Central memory CD8-positive, alpha-beta T cell (primary cell): Measurements from ENCODE around the gene KRTAP5-10.
"Not testable (repeated sequence)": the region's sequence is repeated elsewhere in the genome, so short reads cannot be mapped to it uniquely, and the experiment has no call there.

Experiments used
- ATAC-seq: fragments of 150-1000 bp; cut with Tn5 transposase; replicated peaks from 2 replicates; pipeline ENCODE4 v1.10.0; 2022; ENCODE audit warnings: mild to moderate bottlenecking, moderate FRiP score, moderate number of reproducible peaks; ENCODE audit not compliant: poor library complexity, severe bottlenecking; ENCODE audit errors: extremely low read depth
- DNase-seq, 2 donors: peaks; one replicate each; pipeline ENCODE4 v3.0.0; 2021; ENCODE audit warnings: low spot score in 2 of 2
- H3K27ac Mint-ChIP-seq: one replicate; pipeline ENCODE4 v1.8.0; 2022; ENCODE audit warnings: low read depth, mild to moderate bottlenecking, moderate library complexity, mixed read lengths
- H3K27me3 Mint-ChIP-seq: one replicate; pipeline ENCODE4 v1.8.0; 2022; ENCODE audit warnings: mixed read lengths
- H3K36me3 Mint-ChIP-seq: one replicate; pipeline ENCODE4 v1.8.0; 2022; ENCODE audit warnings: mild to moderate bottlenecking, moderate library complexity, mixed read lengths; ENCODE audit not compliant: insufficient read depth
- H3K4me1 Mint-ChIP-seq: one replicate; pipeline ENCODE4 v1.8.0; 2022; ENCODE audit warnings: mixed read lengths
- H3K4me3 Mint-ChIP-seq: one replicate; pipeline ENCODE4 v1.8.0; 2022; ENCODE audit warnings: mild to moderate bottlenecking, moderate library complexity, mixed read lengths
- H3K9me3 Mint-ChIP-seq: one replicate; pipeline ENCODE4 v1.8.0; 2022; ENCODE audit warnings: mixed read lengths

Gene KRTAP5-10

DNA sequence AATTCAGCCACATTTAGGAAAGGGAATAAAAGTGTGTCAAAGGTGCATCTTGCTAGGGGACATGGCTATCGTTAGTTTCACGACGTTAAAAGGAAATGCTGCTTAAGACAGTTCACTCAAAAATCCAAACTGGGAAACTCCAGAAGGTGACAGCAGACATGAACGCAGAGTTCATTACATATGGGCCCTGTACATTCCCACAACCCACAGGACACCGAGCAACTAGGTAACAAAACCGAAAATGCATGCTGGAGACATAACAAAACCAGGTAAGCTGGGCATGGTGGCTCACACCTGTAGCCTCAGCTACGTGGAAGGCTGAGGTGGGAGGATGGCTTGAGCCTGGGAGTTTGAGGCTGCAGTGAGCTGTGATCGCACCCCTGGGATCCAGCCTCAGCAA, 2.3 kb downstream of the KRTAP5-10 start:
- H3K27ac Mint-ChIP-seq, H3K4me3 Mint-ChIP-seq, DNase-seq, H3K4me1 Mint-ChIP-seq, H3K36me3 Mint-ChIP-seq, ATAC-seq, H3K9me3 Mint-ChIP-seq: not testable (repeated sequence)
- peaks cover 56% of the 10 kb centered on the region for H3K27me3 Mint-ChIP-seq

GRCh38 chr11:71568704-71569349, 3.5 kb downstream of the KRTAP5-10 start:
- H3K4me1 Mint-ChIP-seq, result no peaks in the 10 kb centered on the region
- peaks cover 44% of the 10 kb centered on the region for H3K27me3 Mint-ChIP-seq
- no peaks in the 10 kb centered on the region for H3K36me3 Mint-ChIP-seq
- ATAC-seq (no peak), DNase-seq (no peak)
- no peak overlapping the region for H3K4me3 Mint-ChIP-seq
- no peak overlapping the region for H3K27ac Mint-ChIP-seq
- H3K9me3 Mint-ChIP-seq, result no peaks in the 10 kb centered on the region

DNA sequence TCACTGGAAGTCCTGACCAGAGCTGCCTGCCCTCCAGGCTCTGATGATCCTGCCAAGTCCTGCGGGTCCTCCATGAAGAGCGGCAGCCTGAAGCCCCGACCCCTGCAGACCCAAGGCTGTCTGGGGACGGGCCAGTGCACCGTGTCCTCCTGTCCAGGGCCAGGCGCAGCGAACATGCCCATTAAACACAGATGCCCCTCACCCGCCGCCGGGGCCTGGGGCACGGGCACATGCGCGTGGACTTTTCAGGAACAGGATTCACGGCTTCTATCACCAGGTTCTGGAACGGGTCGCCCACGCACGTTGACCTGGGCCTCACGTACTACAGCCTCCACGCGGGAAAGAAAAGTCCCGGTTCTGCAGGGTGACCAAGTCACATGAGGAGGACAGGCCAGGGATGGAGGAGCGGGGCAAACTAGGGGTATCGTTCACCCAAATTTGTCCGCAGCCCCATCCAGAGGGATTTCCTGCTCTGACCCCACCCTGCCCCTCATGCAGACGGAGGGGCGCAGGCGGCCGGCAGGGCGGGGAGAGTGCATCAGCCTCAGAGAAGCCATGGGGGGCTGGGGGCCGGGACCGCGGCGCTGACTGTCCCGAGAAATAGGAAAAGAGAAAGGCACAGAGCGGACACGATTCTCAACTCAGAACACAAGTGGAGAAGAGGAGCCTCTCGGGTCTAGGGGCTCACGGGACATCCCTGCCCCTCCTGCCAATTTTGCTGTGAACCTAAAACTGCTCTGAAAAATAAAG, 5.9 kb downstream of the KRTAP5-10 start:
- not testable (repeated sequence) for H3K4me3 Mint-ChIP-seq, H3K4me1 Mint-ChIP-seq, DNase-seq, H3K36me3 Mint-ChIP-seq, ATAC-seq, H3K9me3 Mint-ChIP-seq, H3K27ac Mint-ChIP-seq
- peaks cover 24% of the 10 kb centered on the region for H3K27me3 Mint-ChIP-seq

DNA sequence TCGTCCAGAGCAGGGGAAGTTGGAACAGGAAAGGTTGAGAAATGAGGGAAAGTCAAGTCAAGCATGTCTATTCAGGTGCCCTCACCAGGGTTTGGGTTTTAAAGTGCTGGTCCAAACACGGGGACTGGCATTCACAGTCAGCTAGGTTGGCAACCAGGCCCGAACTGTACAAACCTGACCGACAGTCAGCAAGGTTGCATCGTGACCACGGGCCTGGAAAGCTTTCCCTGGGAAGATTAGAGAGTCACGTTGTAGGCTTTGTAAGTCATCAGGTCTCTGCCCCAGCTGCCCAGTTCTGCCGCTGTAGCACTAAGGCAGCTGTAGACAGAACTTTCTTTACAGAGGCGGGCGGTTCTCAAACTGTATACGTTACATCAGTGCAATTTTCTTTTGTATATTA, 7.4 kb downstream of the KRTAP5-10 start:
- no peak for ATAC-seq
- Mint-ChIP-seq H3K27me3 (peaks cover 12% of the 10 kb centered on the region), H3K36me3 (no peaks in the 10 kb centered on the region), H3K4me3 (no peak overlapping the region), H3K9me3 (no peaks in the 10 kb centered on the region), H3K4me1 (no peaks in the 10 kb centered on the region), H3K27ac (no peak overlapping the region)
- DNase-seq, result no peak

GRCh38 chr11:71574418-71574817, 9.1 kb downstream of the KRTAP5-10 start:
- Mint-ChIP-seq H3K27me3 (peaks cover 12% of the 10 kb centered on the region), H3K36me3 (no peaks in the 10 kb centered on the region), H3K4me1 (no peaks in the 10 kb centered on the region), H3K9me3 (no peaks in the 10 kb centered on the region), H3K27ac (no peak overlapping the region), H3K4me3 (no peak overlapping the region)
- ATAC-seq (no peak), DNase-seq (no peak)

DNA sequence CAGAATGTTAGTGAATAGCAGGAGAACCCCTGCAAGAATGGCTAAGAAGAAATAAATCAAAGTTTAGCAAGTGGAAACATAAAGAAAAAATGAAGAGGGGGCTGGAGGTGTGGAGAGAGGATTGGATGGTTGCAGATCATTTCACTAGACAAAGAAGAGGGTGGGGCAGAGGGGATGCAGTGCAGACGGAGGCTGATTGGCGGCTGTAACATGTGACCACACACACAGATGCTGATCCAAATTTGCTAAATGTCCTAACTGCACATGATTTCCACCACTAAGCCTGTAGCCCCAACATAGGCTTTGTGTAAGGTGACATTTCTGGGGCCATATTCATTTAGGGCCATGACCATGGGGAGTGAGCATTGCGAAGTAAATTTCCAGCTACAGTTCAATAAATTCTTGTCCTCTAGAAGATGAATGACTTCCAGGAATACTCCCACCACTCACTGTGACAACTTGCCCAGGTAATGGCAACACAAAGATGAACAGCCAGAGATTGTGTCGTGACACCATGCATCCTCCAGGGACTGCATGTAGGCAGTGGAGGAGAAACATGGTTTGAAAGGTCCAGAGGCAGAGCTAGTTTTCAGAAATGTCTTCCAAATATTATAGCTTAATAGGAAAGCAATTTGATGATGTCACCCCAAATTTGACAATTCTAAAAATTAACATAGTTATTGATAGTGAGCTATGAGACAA, 10.5 kb downstream of the KRTAP5-10 start:
- ATAC-seq (no peak), DNase-seq (no peak)
- no peaks in the 10 kb centered on the region for H3K4me1 Mint-ChIP-seq
- peaks cover 4% of the 10 kb centered on the region for H3K27me3 Mint-ChIP-seq
- no peaks in the 10 kb centered on the region for H3K9me3 Mint-ChIP-seq
- no peak overlapping the region for H3K27ac Mint-ChIP-seq
- H3K36me3 Mint-ChIP-seq, result no peaks in the 10 kb centered on the region
- H3K4me3 Mint-ChIP-seq, result no peak overlapping the region

DNA sequence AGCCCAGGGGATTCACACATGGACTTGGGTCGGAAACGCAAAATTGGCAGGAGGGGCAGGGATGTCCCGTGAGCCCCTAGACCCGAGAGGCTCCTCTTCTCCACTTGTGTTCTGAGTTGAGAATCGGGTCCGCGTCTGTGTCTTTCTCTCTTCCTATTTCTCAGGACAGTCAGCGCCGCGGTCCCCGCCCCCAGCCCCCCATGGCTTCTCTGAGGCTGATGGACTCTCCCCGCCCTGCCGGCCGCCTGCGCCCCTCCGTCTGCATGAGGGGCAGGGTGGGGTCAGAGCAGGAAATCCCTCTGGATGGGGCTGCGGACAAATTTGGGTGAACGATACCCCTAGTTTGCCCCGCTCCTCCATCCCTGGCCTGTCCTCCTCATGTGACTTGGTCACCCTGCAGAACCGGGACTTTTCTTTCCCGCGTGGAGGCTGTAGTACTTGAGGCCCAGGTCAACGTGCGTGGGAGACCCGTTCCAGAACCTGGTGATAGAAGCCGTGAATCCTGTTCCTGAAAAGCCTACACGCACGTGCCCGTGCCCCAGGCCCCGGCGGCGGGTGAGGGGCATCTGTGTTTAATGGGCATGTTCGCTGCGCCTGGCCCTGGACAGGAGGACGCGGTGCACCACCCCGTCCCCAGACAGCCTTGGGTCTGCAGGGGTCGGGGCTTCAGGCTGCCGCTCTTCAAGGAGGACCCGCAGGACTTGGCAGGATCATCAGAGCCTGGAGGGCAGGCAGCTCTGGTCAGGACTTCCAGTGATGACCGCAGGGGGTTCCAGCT, 11.5 kb downstream of the KRTAP5-10 start:
- H3K27me3 Mint-ChIP-seq, result peaks cover 10% of the 10 kb centered on the region
- H3K27ac Mint-ChIP-seq, H3K9me3 Mint-ChIP-seq, H3K4me1 Mint-ChIP-seq, H3K4me3 Mint-ChIP-seq, ATAC-seq, H3K36me3 Mint-ChIP-seq, DNase-seq: not testable (repeated sequence)

DNA sequence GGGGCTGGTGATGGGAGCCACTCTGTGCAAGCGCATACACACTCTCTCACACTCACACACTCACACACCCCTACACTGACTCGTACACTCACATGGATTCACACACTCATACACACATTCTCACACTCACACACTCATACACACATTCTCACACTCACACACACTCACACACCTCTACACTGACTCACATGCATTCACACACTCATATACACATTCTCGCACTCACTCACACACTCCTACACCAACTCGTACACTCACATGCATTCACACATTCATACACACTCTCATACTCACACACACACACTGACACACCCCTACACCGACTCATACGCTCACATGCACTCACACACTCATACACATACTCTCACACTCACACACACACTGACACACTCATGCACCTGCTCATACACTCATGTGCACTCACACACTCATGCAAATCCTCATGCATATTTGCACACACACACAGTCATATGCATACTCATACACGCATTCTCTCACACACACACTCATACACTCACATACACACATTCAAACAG, 12.2 kb downstream of the KRTAP5-10 start:
- H3K9me3 Mint-ChIP-seq, result no peaks in the 10 kb centered on the region
- H3K36me3 Mint-ChIP-seq, result no peaks in the 10 kb centered on the region
- ATAC-seq (no peak), DNase-seq (no peak)
- H3K4me1 Mint-ChIP-seq, result no peaks in the 10 kb centered on the region
- no peak overlapping the region for H3K4me3 Mint-ChIP-seq
- H3K27me3 Mint-ChIP-seq, result peaks cover 14% of the 10 kb centered on the region
- H3K27ac Mint-ChIP-seq, result no peak overlapping the region

- H3K27ac Mint-ChIP-seq, result not testable (repeated sequence)
These were observed 14.2 kb downstream of the KRTAP5-10 start for GRCh38 chr11:71579513-71579912.

DNA sequence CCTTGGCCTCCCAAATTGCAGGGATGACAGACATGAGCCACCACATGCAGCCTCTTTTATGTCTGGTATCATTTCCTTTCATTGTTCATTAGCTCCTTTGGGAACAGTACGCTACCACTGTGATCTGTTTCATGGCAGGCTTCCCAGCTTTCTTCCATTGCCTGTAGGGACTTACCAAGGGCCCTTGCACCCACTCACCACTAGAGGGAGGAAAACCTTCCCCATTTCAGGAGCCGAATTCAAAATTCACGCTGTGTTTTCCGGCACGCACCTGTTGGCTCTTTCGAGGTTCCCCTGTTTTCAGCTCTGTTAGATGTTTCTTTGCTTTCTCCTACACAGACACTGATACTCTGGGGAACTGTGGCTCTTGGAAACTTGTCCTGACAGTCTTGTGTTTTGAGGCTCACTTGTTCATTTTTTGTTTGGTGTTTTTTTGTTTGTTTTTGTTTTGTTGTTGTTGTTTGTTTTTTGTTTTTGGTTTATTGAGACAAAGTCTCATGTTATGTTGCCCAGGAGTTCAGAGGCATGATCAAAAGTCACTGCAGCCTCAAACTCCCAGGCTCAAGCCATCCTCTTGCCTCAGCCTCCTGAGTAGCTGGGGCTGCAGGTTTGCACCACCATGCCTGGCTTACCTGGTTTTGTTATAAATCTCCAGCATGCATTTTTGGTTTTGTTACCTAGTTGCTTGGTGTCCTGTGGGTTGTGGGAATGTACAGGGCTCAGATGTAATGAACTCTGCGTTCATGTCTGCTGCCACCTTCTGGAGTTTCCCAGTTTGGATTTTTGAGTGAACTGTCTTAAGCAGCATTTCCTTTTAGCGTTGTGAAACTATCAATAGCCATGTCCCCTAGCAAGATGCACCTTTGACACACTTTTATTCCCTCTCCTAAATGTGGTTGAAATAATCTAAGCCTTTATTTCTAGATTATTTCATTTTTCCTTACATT, 15.0 kb downstream of the KRTAP5-10 start:
- Mint-ChIP-seq H3K4me1 (no peaks in the 10 kb centered on the region), H3K27me3 (peaks cover 35% of the 10 kb centered on the region), H3K36me3 (no peaks in the 10 kb centered on the region), H3K9me3 (no peaks in the 10 kb centered on the region), H3K27ac (no peak overlapping the region), H3K4me3 (no peak overlapping the region)
- ATAC-seq (no peak), DNase-seq (no peak)

More at GRCh38 chr11:71579513-71579912, 14.2 kb downstream of the KRTAP5-10 start:
- H3K9me3 Mint-ChIP-seq, DNase-seq, H3K36me3 Mint-ChIP-seq, H3K4me1 Mint-ChIP-seq, ATAC-seq, H3K4me3 Mint-ChIP-seq: not testable (repeated sequence)
- H3K27me3 Mint-ChIP-seq, result peaks cover 27% of the 10 kb centered on the region

DNA sequence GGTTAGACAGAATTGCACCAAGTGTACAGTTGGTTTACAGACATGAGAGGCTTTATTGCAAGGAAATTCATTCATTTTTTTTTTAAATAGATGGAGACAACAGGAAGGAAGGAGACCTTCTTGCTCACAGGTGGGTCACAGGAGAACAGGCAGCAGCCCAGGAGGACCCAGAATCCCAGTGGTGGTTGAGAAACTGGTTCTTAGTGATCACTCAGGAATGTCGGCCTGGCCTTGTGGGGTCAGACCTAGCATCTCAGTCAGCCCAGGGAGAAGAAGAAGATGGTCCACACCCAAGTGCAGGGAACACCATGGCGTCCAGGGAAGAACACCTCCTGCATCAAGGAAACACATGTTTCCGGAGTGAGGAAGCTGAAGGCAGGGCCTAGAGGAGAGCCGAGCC, 16.5 kb downstream of the KRTAP5-10 start:
- Mint-ChIP-seq H3K4me1 (no peaks in the 10 kb centered on the region), H3K4me3 (no peak overlapping the region), H3K27me3 (peaks cover 47% of the 10 kb centered on the region), H3K9me3 (no peaks in the 10 kb centered on the region), H3K36me3 (no peaks in the 10 kb centered on the region), H3K27ac (no peak overlapping the region)
- DNase-seq, result no peak
- ATAC-seq, result no peak
